ENCODE measurements around the gene POC5. TPM values are rescaled to one million over a fixed set of nuclear protein-coding genes. Genes with fewer than 3 reads are reported as not detected.

Gene POC5
- total RNA-seq, 1 donor = 11.8 TPM

Small RNA genes lying within 50 kb of the gene (small RNA-seq; reads per million reads assigned to genes)
- gene RNU6-680P = not detected

Other genes with a start within 250 kb of the POC5 start
- gene CERT1, start 205.8 kb downstream of the POC5 start, total RNA-seq = 14.0 TPM
- 11.0 TPM for gene POLK, start 205.5 kb downstream of the POC5 start, total RNA-seq
- under 0.01 TPM for gene ANKDD1B, start 106.0 kb downstream of the POC5 start, total RNA-seq

Data from hematopoietic multipotent progenitor cell (in vitro differentiated cells).